Thyroid gland (tissue), 4 donors: ENCODE measurements around the gene AKR1A1.

Source experiments
- CTCF ChIP-seq, 6 experiments: fragments of 200-600 bp in 3 of 6; fragments of 450-650 bp in 3 of 6; sonication (generic) in 3 of 6; IDR thresholded peaks; one replicate each; pipeline ENCODE4 v1.5.1; 2016 to 2019; ENCODE audit warnings: antibody characterized with exemption in 6 of 6, mild to moderate bottlenecking in 2 of 6, inconsistent platforms in 1 of 6, moderate library complexity in 1 of 6
- POLR2A ChIP-seq, 2 donors: fragments of 450-650 bp; IDR thresholded peaks; one replicate each; pipeline ENCODE4 v1.6.1; 2017; ENCODE audit warnings: antibody characterized with exemption in 2 of 2, mild to moderate bottlenecking in 2 of 2, moderate library complexity in 1 of 2

DNA sequence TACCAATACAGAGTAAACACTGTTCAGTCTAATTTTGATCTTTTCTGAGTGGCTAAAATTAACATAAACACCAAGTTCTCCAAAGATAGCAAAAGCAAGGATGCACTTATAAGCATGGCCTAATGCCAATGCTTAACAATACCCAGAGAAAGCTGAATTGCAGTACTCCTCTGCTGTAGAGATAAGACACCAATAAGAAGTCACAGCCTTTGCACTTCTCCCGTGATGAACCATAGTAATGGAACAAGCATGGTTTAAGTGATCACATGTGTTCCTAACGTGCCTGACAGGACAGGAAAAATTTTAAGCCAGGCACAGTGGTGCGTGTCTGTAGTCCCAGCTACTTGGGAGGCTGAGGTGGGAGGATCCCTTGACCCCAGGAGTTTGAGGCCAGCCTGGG, 34.6 kb upstream of the AKR1A1 start:
- TF ChIP-seq CTCF (IDR thresholded peaks at IDR 0.05) = no peak
- no peak for TF ChIP-seq POLR2A (IDR thresholded peaks at IDR 0.05)
